OCI-LY7 (cell line): ENCODE results near the gene INTS2.

Experiments used
- CTCF ChIP-seq: fragments of 200-600 bp; sonication (generic); conservative IDR thresholded peaks from 2 replicates; pipeline ENCODE4 v1.5.1; 2014; ENCODE audit warnings: mild to moderate bottlenecking, antibody characterized with exemption, low read length, moderate library complexity, mixed read lengths
- EZH2phosphoT487 ChIP-seq: fragments of 200-600 bp; sonication (generic); IDR thresholded peaks from 2 replicates; pipeline ENCODE4 v1.6.1; 2018; ENCODE audit warnings: low read depth, borderline replicate concordance, mild to moderate bottlenecking, mixed run types, antibody characterized with exemption, low read length, moderate library complexity, mixed read lengths

- no peak for TF ChIP-seq EZH2phosphoT487
- TF ChIP-seq CTCF = no peak
Observed at GRCh38 chr17:61928101-61928436, 287 bp upstream of the INTS2 start.
